Stimulated activated CD4-positive, alpha-beta T cell treated with anti-CD3 and anti-CD28 coated beads, Interleukin-12 subunit alpha, Interleukin-12 subunit beta, amount 100 ng/mL, for 24 hours (primary cell): ENCODE results near the gene ANO6.
"Not testable (repeated sequence)": the region's sequence is repeated elsewhere in the genome, so short reads cannot be mapped to it uniquely, and the experiment has no call there.

Source experiments
- DNase-seq, 2 experiments: peaks; one replicate each; pipeline ENCODE4 v3.0.0-alpha.2; 2020; ENCODE audit warnings: low read depth in 2 of 2

ANO6 gene

DNA sequence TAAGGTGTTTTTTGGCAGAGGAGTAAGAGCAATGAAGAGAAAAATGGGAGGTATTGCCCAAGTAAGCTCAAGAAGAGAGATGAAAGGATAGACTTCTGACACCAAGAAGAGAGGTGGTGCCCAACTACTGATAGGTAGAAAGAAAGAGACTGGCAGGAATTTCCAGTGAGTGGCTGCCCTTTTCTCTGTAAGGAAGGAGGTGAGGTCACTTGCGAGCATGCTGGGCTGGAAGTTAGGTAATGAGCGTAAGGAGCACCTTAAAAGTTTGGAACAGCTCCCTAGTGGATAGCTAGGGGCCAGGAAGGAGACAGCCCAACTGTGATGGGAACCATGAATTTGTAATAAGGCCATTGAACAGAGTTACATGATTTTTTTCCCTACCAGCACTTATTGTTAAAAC lies 127.0 kb downstream of the ANO6 start:
- no peak for DNase-seq

DNA sequence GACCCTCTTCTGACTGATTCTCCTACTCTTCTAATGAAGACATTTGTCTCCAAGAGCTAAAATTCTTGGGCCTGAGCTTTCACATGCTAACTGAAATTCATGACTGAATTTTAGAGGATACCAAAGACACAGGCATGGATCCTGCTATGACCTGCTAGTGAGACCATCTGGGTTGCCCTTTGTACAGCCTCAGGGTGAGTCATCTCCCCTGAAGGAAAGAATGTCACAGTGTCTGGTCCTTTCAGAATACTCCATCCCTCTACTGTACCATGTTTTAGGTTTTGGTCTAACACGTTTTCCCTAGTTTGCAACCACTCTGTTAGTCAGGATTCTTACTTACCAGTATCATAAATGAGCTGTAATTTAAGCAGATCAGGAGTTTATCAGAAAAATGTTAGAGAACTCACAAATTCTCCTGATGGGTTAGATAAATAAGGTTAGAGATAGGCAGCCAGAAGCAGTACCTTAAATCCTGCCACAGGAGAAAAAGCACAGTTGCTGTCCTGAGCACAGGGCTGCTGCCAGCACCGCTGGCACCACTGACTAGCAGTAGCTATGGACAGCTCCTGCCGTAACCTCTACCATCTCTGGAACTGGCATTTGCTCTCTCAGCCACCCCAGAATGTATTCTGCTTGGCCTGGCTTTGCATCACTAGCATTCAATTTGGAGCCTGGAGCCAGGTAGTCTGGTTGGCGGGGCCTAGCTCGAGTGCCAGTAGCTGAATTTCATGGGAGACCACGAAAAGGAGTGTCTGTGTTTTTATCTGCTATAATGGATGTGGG lies 127.6 kb downstream of the ANO6 start:
- DNase-seq: no peak

DNA sequence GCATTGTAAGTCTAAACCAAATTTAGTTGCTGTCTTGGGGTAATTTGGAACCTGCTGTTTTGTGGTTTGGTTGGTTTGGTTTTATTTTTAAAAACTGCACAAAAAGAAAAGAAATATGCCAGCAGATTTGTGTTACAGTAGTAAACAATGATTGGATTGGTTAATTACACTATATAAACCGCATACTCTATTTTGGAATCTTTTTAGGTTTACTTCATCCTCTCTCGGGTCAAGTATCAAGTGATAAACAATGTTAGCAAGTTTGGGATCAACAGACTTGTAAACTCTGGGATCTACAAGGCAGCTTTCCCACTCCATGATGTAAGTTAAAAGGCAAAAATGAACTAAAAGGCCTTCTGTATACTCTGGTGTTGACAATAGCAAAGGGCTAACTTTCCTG lies 132.4 kb downstream of the ANO6 start:
- no peak for DNase-seq

DNA sequence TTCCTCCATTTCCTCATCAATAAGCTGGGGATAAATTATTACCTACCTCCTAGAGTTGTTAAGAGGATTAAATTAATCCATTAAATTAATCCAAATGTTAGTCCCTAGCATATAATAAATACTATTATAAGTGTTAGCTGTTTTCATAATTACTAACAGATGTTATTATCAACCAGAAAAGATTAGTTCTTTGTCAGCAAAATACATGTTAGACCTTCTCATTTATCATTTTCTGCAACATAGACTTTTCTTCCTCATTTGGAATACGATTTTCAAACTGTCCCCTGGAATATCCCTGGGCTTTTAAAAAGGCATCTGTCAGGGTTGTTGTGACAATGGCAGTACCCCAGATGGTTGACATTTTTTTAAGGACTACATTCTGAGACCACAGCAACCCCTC lies 133.1 kb downstream of the ANO6 start:
- no peak for DNase-seq

DNA sequence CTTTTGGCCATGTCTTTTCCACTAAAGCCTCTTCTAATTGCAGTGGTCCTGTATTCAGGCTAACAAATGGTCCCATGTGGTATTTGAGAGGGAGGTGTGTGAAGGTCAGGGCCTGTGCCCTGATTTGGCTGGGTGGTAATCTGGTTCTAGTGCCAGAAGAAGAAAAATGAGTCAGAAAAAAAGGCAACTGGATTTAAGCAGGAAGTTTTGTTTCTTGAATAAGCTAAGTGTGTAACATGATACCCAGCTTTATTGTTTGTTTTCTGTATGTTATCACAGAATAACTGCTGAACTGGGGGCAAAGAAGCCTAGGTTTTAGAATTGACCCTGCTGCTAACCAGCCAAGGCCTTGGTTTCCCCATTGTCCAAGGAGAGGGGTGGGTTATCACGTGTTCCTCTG lies 134.0 kb downstream of the ANO6 start:
- DNase-seq: no peak

DNA sequence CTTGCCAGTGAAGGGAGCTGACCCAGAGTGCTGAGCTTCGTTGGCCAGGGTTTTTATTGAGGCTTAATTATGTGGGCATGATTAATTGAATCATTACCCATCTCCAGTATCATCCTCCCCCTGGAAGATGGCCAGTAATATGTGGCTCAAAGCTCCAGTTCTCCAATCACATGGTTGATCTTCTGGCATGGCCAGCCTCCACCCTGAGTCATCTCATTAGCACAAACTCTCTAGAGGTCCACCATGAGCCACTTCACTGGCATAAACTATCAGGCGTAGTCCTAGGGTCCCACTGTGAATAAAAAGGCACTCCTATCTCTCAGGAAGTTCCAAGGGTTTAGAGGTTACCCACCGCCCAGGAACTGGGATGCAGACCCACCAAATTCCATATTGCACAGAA lies 135.0 kb downstream of the ANO6 start:
- DNase-seq: no peak

DNA sequence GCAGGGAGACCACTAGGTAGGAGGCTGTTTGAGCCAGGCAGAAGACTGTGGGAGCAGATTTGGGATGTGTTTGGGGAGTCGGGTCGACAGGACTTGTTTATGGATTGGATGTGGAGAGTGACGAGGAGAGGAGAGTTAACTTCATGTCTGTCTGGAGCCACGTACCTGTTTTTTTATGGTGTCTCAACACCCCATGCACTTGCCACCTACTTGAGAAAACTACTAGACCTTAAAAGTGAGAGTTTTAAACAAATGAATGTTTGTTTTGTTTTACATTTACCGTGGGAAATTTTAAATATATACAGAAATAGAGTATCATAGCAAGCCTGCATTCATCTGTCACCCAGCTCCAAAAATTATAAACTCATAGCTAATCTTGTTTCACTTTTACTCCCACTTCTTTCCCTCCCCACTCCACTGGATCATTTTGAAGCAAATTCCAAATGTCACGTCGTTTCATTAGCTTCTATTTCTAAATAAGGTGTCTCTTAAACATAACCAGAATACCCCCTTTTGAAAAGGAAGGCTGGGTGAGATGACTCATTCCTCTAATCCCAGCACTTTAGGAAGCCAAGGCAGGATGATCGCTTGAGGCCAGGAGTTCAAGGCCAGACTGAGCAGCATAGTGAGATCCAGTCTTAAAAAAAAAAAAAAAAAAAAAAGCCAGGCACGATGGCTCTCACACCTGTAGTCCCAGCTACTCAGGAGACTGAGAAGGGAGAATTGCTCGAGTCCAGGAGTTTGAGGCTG lies 136.2 kb downstream of the ANO6 start:
- DNase-seq: no peak

DNA sequence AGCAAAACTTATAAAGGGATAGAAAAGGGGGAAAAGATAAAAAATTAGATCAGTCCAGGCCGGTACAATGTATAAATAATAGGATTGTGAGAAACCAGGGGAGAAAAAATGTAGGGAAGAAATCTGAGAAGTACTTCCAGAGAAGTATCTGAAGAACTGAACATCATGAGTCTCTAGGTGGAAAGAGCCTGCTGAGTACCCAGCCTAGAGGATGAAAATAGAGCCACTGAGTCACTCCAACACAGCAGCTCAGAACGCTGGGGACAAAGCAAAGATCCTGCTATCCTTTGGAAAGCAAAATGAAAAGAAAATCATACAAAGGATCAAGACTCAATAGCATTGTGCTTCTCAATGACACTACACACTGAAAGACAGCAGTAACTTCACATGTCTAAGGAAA lies 138.0 kb downstream of the ANO6 start:
- no peak for DNase-seq

DNA sequence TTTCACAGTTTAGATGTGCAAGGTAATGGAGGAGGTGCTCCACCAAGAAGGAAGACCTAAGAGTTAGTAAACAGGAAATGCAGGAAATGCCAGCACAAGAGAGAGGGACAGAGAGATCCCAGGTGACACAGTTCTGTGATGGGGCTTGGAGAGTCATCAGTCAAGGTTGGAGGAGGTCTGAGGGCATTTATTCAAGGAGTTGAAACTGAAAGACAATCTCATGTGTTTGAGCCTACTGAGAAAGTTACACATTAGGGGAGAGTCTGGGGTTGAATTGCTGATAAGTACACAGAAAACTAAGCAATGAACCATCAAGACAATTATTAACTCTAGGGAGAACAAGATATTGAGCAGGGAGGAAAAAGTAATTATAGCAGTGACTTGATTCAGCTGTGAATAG lies 138.5 kb downstream of the ANO6 start:
- DNase-seq: no peak

DNA sequence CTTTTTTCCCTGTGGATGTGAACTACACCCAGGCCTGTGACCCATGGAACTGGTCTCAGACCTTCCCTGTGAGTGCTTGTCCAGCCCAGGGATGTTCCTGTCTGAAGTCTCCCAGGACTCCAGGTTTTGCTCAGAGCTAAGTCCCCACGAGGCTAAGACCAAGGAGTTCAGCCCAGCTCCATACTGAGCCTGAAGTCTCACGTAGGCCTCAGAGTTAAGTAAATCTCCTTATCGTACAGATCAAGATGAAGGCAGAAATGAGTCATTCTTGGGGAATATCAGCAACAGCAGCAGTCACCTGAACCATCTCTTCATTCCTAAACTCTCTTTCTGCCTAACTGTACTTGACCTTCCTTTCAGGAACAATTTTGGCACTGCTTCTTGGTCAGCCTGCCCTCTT lies 139.8 kb downstream of the ANO6 start:
- no peak for DNase-seq

DNA sequence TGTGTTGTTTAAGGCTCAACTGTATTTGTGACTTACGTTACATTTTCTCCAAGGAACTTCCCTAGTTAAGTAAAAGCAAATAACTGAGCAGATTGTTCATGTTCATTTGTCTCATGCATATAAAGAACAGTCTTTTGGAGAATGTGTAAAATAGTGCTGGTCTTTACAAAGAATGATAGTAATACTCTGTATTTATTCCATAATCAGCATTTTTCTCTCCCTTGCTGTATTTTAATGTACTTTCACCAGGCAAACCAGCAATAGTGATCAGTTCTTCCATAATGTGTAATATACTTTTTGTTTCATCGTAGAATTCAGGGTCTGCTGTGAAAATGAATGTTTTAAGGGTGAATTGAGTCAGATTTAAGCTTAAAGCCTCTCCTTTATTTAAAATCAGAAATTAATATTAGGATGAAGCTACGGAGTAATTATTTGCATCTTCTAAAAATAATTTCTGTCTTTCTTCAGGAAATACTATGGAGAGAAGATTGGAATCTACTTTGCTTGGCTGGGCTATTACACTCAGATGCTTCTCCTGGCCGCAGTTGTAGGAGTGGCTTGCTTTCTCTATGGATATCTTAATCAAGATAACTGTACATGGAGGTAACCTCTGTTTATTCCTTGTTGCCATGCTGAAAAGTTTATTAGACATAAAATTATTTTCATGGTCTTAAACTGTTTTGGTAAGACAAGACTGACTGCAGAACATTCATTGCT lies 141.1 kb downstream of the ANO6 start:
- no peak for DNase-seq

DNA sequence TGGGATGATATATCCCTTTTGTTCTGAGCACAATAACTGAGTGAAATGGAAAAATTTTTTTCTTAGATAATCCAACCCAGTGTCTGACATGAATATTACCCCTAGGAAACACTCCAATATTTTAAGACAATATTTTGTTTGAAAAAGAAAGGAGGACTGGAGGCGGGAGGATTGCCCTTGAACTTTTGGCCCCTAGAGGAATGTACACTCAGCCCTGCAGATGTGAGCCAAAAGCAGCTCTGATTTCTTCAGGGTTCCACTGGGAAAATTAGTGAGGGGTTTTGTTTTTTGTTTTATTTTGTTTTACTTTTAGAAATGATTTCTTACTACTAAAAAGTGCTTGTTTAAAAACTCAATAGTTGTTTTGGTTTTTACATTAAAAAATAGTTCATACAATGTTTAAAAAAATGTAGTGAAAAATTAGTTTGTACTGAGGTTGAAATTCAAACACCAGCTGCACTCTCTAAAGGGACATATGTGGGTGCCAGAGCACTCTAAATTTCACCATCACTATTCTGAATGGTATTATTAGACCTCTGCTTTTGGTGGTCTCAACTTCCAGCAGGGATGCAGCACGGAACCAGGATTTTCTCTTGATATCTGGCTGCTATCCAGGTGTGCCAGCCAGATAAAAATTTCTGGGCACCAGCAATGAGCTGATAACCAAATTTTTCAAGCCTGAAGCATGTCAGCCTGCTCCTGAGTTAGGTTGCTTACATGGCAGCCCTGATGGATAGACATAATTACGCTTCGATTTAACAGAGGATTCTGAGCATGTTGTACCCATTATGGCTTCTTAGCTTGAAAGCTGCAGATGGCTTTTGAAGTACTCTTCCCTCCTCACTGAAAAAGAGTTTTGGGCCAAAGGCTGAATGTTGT lies 141.9 kb downstream of the ANO6 start:
- no peak for DNase-seq

DNA sequence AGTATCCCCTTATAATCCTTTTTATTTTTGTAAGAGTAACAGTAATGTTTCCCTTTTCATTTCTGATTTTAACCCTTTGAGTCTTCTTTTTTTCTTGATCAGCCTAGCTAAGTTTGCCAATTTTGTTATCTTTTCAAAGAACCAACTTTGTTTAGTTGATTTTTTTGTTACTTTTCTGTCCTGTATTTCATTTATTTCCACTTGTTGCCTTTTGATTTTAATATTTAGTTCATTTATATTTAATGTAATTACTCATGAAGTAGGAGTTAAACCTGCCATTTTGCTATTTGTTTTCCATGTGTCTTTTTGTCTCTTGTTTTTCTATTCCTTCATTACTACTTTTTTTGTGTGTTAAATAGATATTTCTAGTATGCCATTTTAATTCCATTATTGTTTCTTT lies 146.4 kb downstream of the ANO6 start:
- DNase-seq: no peak

DNA sequence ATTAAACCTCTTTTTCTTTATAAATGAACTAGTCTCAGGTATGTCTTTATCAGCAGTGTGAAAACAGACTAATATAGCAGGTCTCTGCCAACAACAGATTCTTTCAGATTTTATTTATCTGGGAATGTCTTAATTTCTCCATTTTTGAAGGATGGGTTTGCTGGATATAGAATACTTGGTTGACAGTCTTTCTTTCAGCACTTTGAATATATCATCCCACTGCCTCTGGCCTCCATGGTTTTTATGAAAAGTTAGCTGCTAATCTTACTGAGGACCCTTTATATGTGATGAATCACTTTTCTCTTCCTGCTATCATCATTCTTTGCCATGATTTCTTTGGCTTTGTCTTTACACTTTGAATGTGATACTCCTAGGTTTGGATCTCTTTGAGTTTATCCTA lies 148.0 kb downstream of the ANO6 start:
- DNase-seq: no peak

DNA sequence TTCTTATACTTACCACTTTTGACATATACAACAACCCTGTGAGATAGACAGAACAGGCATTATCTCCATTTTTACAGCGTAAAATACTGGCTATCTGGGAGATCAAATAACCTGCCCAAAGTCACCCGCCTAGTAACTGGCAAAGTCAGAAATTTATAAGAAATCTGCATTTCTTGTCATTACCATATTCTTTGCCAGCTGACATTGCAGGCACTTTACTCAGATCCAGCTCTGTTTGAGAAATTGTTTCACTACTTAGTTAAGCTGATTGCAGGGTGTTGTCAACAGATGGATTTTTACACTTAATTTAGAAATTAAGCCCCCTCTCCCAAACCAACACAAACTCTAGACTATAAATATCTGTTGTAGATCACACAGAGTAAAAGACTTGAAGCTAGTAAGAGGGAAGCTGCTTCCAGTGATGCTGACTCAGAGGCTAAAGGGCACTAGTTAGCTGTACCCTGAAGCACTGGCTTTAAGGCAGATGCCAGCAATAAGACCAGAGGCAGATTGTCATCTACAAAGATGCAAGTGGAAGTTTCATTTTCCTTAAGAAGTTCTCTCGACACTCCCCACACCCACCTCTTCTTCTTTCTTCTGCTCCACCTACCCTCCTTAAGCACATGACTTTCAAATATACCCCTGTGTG lies 153.1 kb downstream of the ANO6 start:
- no peak for DNase-seq

DNA sequence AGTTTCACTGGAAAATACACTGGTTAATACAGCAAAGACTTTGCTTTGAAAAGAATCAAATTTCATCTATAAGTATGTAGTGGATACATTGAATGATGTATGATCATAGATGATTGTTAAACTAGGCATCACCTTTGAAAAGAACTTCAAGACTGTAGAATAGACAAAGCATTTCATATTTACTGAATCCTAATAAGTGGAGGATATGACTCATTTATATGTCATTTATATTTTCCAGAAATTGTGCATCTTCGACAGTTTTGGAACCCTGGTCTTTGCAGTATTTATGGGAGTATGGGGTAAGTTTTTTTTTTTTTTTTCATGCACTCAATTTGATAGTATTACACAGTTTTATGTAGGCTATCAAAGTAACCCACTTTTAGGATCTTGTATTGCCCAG lies 161.9 kb downstream of the ANO6 start:
- DNase-seq: no peak

DNA sequence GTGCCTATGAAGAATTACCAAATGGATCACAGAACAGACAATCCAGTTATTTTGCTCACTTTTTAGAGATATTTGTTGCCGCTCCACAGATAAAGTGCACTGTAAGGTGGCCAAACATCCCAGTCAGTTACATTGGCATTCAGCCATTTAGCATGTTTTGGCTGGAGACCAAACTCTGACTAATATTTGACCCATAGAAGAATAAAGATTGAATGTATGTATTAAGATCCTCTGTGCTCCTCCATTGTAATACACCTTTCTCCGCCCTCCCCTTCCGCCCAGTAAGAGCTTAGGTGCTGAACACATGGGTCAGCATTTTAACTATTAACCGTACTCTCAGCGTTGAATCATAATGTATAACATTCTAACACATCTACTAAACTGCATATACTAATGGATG lies 163.4 kb downstream of the ANO6 start:
- DNase-seq: no peak

DNA sequence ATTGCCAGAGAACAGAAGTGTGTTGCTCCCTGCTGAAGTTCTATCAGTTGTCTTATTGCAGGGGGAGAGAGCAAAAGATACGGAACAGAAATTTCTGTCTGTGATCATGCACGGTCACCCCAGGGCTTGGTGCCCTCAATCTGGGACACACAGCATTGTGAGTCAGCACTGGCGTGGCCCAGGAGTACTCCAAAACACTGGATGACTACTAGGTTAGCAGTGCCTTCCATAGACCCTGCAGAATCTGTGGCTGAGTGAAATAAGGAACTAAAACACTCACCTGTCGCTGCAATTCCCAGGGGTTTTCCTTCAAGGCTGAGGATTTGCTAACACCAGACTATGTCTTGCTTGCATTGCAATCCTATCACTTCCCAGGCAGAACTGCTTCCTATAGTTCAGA lies 165.5 kb downstream of the ANO6 start:
- no peak for DNase-seq

DNA sequence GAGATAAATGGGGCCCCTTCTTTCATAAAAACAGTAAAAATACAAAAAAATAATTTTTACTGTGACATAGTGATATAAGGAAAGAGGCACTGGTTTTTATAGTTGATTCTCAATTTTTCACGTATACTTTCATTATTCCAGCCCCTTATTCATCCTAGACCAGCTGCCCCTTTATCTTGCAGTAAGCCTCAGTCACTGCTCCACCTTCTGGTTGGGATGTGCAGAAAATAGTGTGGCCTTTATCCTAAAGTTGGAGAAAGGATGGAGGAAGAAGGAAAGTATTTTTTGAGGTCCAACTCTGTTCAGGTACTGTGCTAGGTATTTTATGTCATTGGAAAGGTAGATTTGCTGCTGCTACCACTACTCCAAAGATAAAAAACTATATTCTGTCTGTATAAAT lies 172.7 kb downstream of the ANO6 start:
- DNase-seq: no peak

DNA sequence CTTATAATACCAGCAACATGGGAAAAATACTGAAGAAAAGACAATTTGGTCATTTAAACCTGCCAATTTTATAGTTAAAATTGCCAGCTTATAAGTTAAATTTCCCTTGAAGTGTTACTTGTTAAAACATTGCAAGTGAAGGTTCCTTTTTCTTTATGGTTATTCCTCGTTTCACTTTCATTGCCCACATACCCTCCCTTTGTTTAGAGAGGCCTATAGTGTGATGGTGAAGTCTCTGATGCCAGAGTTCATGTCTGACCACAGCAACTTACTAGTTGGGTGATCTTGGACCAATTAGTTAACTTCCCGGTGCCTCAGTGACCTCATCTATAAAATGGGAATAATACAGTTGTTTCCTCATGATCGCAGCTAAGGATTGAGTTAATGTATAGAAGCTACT lies 173.5 kb downstream of the ANO6 start:
- DNase-seq: no peak

DNA sequence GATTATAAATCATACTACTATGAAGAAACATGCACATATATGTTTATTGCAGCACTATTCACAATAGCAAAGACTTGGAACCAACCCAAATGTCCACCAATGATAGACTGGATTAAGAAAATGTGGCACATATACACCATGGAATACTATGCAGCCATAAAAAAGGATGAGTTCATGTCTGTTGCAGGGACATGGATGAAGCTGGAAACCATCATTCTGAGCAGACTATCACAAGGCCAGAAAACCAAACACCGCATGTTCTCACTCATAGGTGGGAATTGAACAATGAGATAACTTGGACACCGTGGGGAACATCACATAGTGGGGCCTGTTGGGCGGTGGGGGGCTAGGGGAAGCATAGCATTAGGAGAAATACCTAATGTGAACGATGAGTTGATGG lies 181.6 kb downstream of the ANO6 start:
- not testable (repeated sequence) for DNase-seq
